Measurements from ENCODE around the gene PELI2. TPM values are rescaled to one million over a fixed set of nuclear protein-coding genes. Genes with fewer than 3 reads are reported as not detected.

Gene PELI2
- total and polyA plus RNA-seq, 2 donors (not counting 1 experiment from before 2014, with no cell fraction given): 15.5 to 29.2 TPM

- no peak overlapping the region for H3K9ac ChIP-seq (ENCODE audit: insufficient read depth, low read length)
- H3K4me1 ChIP-seq (ENCODE audit: control insufficient read depth, extremely low read depth, insufficient read depth, low read length): peaks cover 2% of the 10 kb centered on the region
- no peaks in the 10 kb centered on the region for H4K20me1 ChIP-seq (ENCODE audit: control insufficient read depth, extremely low read depth, insufficient read depth, low read length)
- H3K27me3 ChIP-seq (ENCODE audit: control insufficient read depth, insufficient read depth, low read length): no peaks in the 10 kb centered on the region
- no peak overlapping the region for H3K27ac ChIP-seq (ENCODE audit: insufficient read depth, low read length)
- no peaks in the 10 kb centered on the region for H3K36me3 ChIP-seq (ENCODE audit: control insufficient read depth, insufficient read depth, low read length)
- no peak for TF ChIP-seq EZH2 (IDR thresholded peaks at IDR 0.05; ENCODE audit: low read length, missing control alignments)
- TF ChIP-seq CTCF (conservative IDR thresholded peaks at IDR 0.05 in 1 of 2, IDR thresholded peaks at IDR 0.05 in 1 of 2; ENCODE audit: low read depth in 1 of 2, low read length in 2 of 2): no peak
- H3K79me2 ChIP-seq (ENCODE audit: control insufficient read depth, insufficient read depth, low read length): no peaks in the 10 kb centered on the region
- DNase-seq (ENCODE audit: low read depth in 2 of 2): peak; percentile 44 to 46
- H3K9me3 ChIP-seq (ENCODE audit: control insufficient read depth, insufficient read depth, low read depth, low read length): no peaks in the 10 kb centered on the region
- H2AFZ ChIP-seq (ENCODE audit: low read length): no peak overlapping the region
- H3K4me3 ChIP-seq (replicated peaks in 1 of 4; ENCODE audit: control extremely low read depth in 1 of 4, insufficient read depth in 1 of 4, low read depth in 3 of 4, low read length in 4 of 4): no peak overlapping the region
- no peak overlapping the region for H3K4me2 ChIP-seq (ENCODE audit: extremely low read depth, insufficient read depth, low read length)
Measured at GRCh38 chr14:56216626-56217379, 98.6 kb downstream of the PELI2 start.

- TF ChIP-seq EZH2 (IDR thresholded peaks at IDR 0.05; ENCODE audit: low read length, missing control alignments) (no peak), CTCF (conservative IDR thresholded peaks at IDR 0.05 in 1 of 2, IDR thresholded peaks at IDR 0.05 in 1 of 2; ENCODE audit: low read depth in 1 of 2, low read length in 2 of 2) (no peak)
- Histone ChIP-seq H3K27me3 (ENCODE audit: control insufficient read depth, insufficient read depth, low read length) (no peaks in the 10 kb centered on the region), H3K9ac (ENCODE audit: insufficient read depth, low read length) (no peak overlapping the region), H3K36me3 (ENCODE audit: control insufficient read depth, insufficient read depth, low read length) (no peaks in the 10 kb centered on the region), H3K9me3 (ENCODE audit: control insufficient read depth, insufficient read depth, low read depth, low read length) (no peaks in the 10 kb centered on the region), H3K79me2 (ENCODE audit: control insufficient read depth, insufficient read depth, low read length) (no peaks in the 10 kb centered on the region), H3K4me1 (ENCODE audit: control insufficient read depth, extremely low read depth, insufficient read depth, low read length) (peaks cover 2% of the 10 kb centered on the region), H4K20me1 (ENCODE audit: control insufficient read depth, extremely low read depth, insufficient read depth, low read length) (no peaks in the 10 kb centered on the region), H3K4me2 (ENCODE audit: extremely low read depth, insufficient read depth, low read length) (no peak overlapping the region), H3K4me3 (replicated peaks in 1 of 4; ENCODE audit: control extremely low read depth in 1 of 4, insufficient read depth in 1 of 4, low read depth in 3 of 4, low read length in 4 of 4) (no peak overlapping the region), H3K27ac (ENCODE audit: insufficient read depth, low read length) (no peak overlapping the region), H2AFZ (ENCODE audit: low read length) (no peak overlapping the region)
- no peak for DNase-seq (ENCODE audit: low read depth in 2 of 2)
Measured at GRCh38 chr14:56217380-56218045, 99.3 kb downstream of the PELI2 start.

- peaks cover 2% of the 10 kb centered on the region for H3K4me1 ChIP-seq (ENCODE audit: control insufficient read depth, extremely low read depth, insufficient read depth, low read length)
- no peak overlapping the region for H3K4me2 ChIP-seq (ENCODE audit: extremely low read depth, insufficient read depth, low read length)
- H3K9me3 ChIP-seq (ENCODE audit: control insufficient read depth, insufficient read depth, low read depth, low read length): no peaks in the 10 kb centered on the region
- H3K36me3 ChIP-seq (ENCODE audit: control insufficient read depth, insufficient read depth, low read length): no peaks in the 10 kb centered on the region
- H4K20me1 ChIP-seq (ENCODE audit: control insufficient read depth, extremely low read depth, insufficient read depth, low read length): no peaks in the 10 kb centered on the region
- no peak overlapping the region for H3K27ac ChIP-seq (ENCODE audit: insufficient read depth, low read length)
- TF ChIP-seq EZH2 (IDR thresholded peaks at IDR 0.05; ENCODE audit: low read length, missing control alignments): no peak
- no peak overlapping the region for H2AFZ ChIP-seq (ENCODE audit: low read length)
- DNase-seq (ENCODE audit: low read depth in 2 of 2): no peak
- H3K4me3 ChIP-seq (replicated peaks in 1 of 4; ENCODE audit: control extremely low read depth in 1 of 4, insufficient read depth in 1 of 4, low read depth in 3 of 4, low read length in 4 of 4): no peak overlapping the region
- no peaks in the 10 kb centered on the region for H3K79me2 ChIP-seq (ENCODE audit: control insufficient read depth, insufficient read depth, low read length)
- H3K9ac ChIP-seq (ENCODE audit: insufficient read depth, low read length): no peak overlapping the region
- H3K27me3 ChIP-seq (ENCODE audit: control insufficient read depth, insufficient read depth, low read length): no peaks in the 10 kb centered on the region
Measured at GRCh38 chr14:56219666-56220413, 101.6 kb downstream of the PELI2 start.
